ENCODE data around the gene SLC1A2.

GRCh38 chr11:35270342-35270741 lies 149.0 kb downstream of the SLC1A2 start:
- TF ChIP-seq CTCF (IDR thresholded peaks at IDR 0.05) (no peak), POLR2AphosphoS5 (IDR thresholded peaks at IDR 0.05) (no peak), POLR2A (IDR thresholded peaks at IDR 0.05) (no peak)

Data from breast epithelium (tissue), 3 donors.